HG02623 (cell line): Measurements from ENCODE around the gene PGRMC1.
A peak's percentile ranks its signal among the peaks of the same experiment; 100 is the strongest.
"Not testable (repeated sequence)": the region's sequence is repeated elsewhere in the genome, so short reads cannot be mapped to it uniquely, and the experiment has no call there.

Source experiments
- ATAC-seq: cut with Tn5 transposase; IDR thresholded peaks from one replicate; pipeline ENCODE4 v1.9.1; 2021; ENCODE audit warnings: moderate library complexity; ENCODE audit not compliant: unreplicated experiment

Gene PGRMC1

DNA sequence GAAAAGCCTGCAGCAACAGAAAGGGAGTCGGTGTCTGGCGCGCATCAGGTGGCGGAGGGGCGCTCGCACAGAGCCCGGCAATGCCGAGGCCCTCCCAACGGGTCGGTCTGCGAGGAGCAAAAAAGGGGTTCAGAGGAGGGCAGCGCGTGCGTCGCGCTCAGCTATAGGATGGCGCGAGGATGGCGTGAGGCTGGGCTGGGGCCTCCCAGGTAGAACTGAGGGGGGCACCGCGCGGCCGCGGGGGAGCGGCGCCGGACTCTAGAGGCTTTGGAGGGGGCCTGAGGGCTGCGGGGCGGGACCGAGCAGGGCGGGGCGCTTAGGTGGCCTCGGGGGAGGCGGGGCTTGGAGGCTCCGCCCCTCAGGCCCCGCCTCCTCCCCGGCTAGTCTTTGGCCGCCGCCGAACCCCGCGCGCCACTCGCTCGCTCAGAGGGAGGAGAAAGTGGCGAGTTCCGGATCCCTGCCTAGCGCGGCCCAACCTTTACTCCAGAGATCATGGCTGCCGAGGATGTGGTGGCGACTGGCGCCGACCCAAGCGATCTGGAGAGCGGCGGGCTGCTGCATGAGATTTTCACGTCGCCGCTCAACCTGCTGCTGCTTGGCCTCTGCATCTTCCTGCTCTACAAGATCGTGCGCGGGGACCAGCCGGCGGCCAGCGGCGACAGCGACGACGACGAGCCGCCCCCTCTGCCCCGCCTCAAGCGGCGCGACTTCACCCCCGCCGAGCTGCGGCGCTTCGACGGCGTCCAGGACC, at the start of gene PGRMC1:
Gene PGRMC1 (plus strand): TSS at position 414 of the 751 bp plus-strand sequence. CDS start 79 bp downstream, at position 493.
- ATAC-seq = peak; percentile 92

DNA sequence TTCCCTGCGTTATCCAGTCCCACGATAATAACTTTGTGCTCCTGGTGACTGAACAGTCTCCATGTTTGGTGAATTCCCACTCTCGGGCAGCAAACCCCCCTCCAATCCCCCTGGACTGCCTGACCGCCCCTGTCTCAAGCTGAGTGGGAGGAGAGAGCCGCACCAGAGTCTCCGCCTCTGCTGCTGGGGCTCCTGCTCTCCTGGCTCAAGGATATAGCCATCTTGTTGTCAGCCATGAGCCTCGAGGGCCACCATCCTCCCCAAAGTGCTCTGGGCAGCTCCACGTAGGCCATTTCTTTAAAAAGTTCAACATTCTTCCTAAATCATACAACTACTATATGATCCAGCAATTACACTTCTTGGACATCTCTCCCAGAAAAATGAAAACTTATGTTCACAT, 49.3 kb upstream of the PGRMC1 start:
- no peak for ATAC-seq

DNA sequence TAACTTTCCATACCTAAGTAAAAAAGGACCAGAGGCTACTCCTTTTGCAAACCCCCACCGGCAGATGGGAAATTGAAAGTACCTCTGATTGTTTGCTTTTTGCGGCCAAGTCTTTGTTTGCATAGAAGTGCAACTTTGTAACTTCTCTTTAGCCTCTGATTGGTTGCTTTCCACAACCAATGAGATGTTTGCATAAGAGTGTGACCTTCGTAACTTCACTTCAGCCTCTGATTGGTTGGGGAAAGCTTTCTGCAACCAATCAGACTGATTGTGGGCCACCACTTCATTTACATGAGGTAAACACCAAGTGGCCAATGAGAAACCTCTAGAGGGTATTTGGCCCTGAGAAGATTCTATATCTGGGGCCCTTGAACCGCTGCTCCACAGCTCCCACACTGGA, 48.8 kb upstream of the PGRMC1 start:
- no peak for ATAC-seq

DNA sequence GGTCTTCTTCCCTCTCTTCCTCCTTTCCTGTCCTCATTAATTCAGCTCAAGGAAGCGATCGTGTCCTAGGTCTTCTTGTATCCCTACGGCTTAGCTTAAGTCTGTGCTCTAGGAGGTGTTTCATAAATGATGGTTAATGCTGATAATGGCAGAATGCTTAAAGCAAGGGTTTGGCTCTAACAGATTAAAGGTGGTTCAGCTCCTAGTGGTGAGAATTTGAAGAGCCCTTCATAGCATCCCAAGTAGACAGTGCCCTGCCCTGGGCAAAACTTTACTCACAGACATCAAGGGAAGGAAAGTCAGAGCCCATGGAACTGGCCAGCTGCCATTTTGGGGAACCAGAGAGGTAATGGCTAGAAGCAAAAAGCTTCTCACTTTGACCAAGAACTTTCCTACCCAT, 47.0 kb upstream of the PGRMC1 start:
- no peak for ATAC-seq

DNA sequence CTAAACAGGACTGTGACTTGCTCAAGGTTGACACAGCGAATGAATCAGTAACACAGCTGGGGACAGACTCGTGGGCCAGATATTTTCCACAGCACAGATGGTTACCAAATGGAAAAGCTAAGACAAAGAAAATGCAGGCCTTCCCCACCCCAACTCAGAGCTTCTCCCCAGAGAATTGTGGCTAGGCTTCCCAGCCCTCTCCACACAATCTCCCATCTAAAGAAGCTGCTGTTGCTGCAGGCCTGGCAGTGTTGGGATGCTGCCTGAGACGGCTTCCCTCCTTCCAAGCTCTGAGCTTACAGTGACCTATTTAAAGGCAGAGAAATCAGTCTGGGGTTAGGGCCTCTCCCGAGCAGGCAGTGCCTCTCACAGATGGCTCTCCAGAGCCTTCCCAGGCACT, 46.5 kb upstream of the PGRMC1 start:
- no peak for ATAC-seq

DNA sequence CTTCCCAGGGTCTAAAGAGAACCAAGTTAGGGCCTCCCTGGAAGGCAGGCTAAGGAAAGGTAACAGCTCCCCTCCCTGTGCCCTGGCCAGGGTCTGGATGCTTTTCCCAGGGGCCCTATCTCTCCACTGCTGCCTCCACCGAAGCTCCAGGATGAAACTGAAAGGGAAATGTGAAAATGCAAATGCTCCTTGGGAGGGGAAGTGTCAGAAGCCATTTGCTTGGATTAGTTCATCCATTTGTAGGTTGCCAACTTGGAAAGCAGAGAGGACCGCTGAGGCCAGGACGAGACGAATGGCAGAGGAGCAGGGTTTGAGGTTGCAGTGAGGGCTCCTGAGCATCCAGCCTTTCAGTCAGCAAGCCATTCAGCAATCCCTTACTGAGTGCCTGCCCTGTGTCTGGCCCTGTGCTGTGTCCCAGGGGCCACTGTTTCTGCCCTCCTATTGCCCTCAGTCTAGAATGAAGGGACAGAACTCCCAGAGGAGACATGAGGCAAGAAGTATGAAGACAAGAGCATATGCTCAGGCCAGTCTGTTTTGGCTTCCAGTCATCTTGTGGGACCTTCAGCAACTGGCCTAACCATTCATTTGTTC, 45.9 kb upstream of the PGRMC1 start:
- no peak for ATAC-seq

DNA sequence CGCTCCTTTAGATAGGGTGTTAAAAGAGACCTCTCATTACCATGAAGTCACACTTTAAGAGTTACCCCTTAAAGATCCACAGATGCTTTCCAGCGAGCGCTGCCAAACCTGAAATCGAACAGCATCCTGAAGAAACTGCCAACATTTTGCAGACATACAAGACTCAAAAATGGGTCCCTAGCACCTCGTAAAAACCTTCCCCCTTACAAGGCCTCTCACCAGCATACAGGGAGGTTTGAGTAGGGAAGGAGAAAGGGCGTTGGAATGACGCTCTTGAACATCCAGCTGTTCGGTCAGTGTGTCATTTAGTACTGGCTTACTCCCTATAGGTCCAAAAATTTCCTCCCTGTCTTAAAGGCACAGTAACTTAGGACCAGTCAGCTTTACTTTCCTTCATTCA, 45.3 kb upstream of the PGRMC1 start:
- no peak for ATAC-seq

DNA sequence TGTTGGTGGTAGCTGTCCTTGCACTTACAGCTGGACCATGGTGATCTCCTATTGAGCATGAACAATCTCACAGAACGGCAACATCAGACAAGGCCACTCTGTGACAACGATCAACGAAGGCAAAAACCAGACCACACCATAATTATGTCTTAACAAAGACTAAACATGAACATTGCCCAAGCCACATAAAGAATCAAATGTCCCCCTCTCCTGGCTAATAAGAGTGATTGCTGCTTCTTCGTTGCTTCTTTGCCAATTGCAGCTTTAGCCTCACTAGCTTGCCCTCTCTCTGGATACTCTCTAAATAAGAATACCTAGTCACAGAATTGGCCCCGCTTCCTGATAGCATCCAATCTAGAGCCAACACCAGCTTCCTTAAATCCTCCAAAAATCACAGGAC, 41.5 kb upstream of the PGRMC1 start:
- no peak for ATAC-seq

DNA sequence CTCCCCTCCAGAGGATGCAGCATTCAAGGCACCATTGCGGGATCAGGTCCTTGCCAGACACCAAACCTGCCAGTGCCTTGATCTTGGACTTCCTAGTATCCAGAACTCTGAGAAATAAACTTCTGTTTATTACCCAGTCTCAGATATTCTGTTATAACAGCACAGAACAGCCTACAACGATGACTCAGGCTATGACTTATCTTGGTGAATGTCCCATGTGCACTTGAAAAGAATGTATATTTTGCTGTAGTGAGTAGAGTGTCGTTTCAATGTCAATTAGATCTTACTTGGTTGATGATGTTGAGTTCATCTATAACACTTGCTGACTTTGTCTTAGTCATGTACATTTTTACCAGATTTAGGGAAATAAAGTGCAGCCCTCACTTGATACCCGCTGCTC, 34.5 kb upstream of the PGRMC1 start:
- ATAC-seq = no peak

DNA sequence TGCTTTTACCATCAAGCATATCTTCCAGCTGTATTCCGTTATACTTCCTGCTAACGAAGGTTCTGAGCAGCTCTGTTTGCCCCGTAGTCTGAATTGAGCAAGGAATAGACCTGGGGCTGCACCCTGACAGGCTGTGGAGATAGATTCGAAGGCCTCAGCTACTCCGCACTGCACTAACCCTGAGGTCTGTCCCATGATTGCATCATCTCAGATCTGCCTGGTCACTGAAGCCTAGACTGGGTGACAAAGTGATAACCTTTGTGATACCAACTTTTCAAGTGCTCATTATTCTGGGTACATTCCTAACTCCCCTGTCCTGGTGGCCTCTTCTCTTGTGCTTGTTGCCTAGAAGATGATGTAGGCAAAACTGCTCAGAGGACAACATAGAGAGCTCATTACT, 29.9 kb upstream of the PGRMC1 start:
- no peak for ATAC-seq

DNA sequence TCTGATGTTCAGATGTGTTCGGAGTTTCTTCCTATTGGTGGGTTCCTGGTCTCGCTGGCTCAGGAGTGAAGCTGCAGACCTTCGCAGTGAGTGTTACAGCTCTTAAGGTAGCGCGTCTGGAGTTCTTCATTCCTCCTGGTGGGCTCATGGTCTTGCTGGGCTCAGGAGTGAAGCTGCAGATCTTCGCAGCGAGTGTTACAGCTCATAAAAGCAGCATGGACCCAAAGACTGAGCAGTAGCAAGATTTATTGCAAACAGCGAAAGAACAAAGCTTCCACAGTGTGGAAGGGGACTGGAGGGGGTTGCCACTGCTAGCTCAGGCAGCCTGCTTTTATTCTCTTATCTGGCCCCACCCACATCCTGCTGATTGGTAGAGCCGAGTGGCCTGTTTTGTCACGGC, 28.6 kb upstream of the PGRMC1 start:
- ATAC-seq = not testable (repeated sequence)

DNA sequence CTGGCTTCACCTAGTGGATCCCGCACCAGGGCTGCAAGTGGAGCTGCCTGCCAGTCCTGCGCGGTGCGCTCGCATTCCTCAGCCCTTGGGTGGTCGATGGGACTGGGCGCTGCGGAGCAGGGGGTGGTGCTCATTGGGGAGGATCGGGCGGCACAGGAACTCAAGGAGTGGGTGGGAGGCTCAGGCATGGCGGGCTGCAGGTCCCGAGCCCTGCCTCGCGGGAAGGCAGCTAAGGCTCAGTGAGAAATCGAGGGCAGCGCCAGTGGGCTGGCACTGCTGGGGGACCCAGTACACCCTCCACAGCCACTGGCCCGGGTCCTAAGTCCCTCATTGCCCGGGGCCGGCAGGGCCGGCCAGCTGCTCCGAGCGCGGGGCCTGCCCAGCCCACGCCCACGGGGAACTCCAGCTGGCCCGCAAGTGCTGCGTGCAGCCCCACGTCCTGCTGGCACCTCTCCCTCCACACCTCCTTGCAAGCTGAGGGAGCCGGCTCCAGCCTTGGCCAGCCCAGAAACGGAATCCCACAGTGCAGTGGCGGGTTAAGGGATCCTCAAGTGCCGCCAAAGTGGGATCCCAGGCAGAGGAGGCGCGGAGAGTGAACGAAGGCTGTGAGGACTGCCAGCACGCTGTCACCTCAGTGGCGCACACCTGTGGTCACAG, 27.6 kb upstream of the PGRMC1 start:
- no peak for ATAC-seq

DNA sequence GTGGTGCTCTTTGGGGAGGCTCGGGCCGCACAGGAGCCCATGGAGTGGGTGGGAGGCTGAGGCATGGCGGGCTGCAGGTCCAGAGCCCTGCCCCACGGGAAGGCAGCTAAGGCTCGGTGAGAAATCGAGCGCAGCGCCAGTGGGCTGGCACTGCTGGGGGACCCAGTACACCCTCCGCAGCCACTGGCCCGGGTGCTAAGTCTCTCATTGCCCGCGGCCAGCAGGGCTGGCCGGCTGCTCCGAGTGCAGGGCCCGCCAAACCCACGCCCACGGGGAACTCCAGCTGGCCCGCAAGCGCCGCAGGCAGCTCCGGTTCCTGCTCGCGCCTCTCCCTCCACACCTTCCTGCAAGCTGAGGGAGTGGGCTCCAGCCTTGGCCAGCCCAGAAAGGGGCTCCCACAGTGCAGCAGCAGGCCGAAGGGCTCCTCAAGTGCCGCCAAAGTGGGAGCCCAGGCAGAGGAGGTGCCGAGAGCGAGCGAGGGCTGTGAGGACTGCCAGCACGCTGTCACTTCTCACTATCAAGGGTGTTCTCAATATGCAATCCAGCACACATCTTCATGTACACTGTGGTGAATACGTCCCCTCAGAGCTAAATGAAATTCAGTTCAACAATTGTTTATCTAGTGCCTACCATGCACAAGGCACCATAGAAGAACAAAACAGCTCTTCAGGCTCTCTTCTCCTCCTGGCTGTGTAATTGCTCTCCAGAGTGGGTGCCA, 25.0 kb upstream of the PGRMC1 start:
- ATAC-seq = not testable (repeated sequence)

DNA sequence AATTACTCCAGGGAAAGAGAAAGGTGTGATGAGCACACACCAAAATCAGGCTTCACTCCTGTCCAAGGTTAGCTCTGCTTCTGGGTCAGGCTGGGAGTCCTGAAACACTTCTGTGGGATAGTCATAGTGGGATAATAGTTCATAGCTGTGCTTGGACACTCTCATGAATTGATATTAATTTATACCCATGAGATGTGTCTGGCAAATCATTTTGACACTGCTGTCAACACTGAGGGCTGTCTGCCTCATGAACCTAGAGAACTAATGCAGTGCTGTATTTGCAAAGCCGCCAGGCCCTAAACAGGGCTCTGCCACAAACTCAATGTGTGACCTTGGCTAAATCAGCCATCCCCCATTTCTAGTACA, 24.5 kb upstream of the PGRMC1 start:
- no peak for ATAC-seq

DNA sequence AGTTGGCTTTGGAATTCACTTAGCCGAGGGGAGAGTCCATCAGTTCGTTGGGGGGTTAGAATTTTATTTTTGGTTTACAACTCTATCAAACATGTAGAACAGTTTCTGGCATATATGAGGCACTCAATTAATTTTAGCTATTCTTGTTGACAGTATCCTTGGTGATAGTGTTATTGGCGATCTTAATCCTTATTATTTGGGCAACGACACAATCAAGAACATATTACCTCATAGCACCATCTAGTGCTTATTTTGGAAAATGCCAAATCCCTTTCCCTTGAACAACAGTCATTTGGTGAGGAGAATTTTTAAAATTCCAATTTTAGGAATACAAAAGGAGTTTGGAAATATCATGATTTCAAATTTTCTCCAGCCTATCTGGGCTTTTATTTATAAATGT, 17.9 kb upstream of the PGRMC1 start:
- no peak for ATAC-seq

DNA sequence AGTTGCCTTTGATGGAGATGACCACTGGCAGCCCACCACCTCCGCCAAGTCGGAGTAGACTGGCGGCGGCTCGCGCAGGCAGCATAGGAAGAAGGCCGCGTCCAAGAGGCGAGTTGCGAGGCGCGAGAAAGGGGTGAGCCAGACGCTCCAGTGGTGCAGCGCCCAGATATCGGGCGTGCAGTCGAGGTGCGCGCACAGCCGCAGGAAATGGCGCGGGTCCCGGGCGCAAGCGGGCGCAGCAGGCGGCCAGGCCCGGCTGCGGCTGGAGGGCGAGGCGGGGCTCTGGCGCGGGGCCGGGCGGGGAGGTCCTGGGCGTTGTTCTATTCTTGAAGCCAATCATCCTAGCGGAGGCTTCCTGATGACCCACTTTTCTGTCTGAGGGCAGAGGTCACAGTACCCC, 13.2 kb upstream of the PGRMC1 start:
- no peak for ATAC-seq

DNA sequence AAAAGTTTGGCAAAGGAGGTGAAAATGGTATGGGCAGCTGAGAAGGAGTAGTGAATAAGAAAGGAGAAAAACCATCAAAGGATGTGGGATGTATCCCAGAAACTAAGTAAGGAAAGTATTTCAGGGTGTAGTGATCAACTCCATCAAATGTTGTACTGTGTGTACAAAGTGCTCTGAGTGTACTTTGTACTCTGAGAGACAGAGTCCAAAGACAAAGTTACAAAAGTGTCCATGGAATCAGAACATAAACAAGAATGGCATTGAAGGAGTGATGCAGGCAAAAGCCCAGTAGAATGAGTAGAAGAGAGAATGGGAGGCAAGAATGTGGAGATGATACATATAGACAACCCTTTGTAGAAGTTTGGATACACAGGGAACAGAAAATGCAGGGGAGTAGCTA, 12.3 kb upstream of the PGRMC1 start:
- ATAC-seq = no peak

DNA sequence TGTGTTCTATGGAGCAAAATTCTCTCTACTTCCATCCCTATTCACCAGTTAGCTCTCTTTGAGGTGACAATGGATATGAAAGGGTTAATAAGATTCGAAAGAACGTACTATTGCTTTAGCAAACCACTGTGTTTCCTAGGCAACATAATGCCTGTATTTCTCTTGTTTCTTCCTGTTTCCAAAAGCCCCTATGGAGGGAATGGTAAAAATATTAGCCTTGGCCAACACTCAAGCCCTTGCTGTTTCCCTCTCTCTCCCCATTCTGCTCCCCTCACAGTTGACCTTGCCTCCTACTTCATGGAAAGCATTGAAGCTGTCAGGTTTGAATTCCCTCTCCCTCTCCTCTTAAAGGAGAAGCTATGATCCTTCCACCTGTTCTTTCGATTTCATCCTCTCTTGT, 9.6 kb upstream of the PGRMC1 start:
- ATAC-seq = no peak

DNA sequence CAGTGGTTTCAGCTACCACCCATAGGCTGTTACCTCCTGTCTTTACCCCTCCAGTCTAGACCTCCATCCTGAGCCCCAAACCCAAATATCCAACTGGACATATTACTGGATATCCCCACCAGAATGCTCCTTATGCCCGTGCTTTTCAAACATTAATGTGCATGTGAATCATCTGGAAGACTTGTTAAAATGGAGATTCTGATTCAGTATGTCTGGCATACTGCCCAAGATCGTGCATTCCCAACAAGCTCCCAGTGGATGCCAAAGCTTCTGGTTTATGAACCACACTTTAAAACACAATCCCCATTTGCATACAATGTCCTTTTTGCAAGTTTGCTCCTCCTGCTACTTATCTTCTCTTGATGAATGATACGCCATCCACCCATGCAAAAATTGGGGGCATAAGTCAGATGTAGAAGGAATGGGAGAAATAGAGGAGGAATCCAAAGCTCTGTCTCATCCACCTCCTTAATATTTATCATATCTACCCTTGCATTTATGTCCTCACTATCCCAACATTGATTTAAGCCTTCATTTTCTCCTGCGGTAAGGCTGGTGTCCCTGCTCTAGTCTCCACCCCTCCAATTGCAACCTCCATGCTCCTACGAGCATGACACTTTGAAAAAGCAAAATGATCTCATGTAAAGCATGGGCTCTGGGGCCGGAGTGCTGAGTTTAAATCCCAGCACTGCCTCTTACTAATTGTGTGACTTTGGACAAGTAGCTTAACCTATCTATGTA, 7.4 kb upstream of the PGRMC1 start:
- no peak for ATAC-seq

DNA sequence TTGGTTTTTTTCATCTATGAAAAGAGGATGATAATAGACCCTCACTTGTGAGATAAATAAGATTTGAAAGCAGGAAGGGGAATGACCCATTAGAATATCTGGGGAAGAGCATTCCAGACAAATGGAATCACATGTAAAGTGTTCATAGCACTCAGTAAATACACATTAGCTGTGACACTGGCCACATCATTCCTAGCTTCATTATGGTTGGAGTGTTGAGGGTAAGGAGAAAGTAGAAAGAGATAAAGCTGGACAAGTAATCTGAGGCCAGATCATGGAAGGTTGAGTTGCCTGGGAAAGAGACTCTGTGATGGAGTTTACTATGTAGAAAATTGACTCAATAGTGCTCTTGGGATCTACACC, 6.9 kb upstream of the PGRMC1 start:
- ATAC-seq = no peak

DNA sequence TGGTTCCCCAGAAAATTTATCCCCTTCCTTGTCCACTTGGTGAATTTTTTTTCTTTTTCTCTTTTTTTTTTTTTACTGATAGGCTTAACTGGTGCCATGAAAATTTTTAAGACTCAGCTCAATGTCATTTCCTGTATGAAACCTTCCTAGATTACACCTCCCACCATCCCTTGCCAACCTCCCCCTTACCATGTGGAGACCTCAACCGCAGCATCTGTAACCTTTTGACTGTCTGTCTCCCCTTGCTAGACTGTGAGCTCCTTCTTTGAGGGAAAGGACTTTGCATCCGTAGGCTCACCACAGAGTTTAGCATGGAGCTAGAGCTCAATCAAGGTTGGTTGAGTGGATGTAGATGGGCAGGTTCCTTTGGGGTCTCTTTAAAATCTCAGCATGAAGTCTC, 5.2 kb upstream of the PGRMC1 start:
- no peak for ATAC-seq
